Fibroblast of villous mesenchyme (primary cell): ENCODE results near the gene PLPP7. TPM values are rescaled to one million over a fixed set of nuclear protein-coding genes. Genes with fewer than 3 reads are reported as not detected.
A peak's percentile ranks its signal among the peaks of the same experiment; 100 is the strongest.
"Not testable (repeated sequence)": the region's sequence is repeated elsewhere in the genome, so short reads cannot be mapped to it uniquely, and the experiment has no call there.

Experiments
- DNase-seq: peaks from one replicate; pipeline ENCODE4 v3.0.0-alpha.2; 2010; ENCODE audit warnings: low read depth
- H3K4me3 ChIP-seq: 2 replicates; pipeline ENCODE4 v1.5.1; 2011; ENCODE audit warnings: low read depth, mild to moderate bottlenecking, low read length
- CTCF ChIP-seq: IDR thresholded peaks from 2 replicates; pipeline ENCODE4 v1.5.1; 2012; ENCODE audit warnings: low read depth, mild to moderate bottlenecking, low read length; ENCODE audit not compliant: insufficient read depth
- total RNA-seq: library from RNA; depleted of rRNA; stranded (reverse); fragments of >200 nt; gene quantifications from 2 replicates; pipeline ENCODE4 v1.2.3, GENCODE V29; 2012

The PLPP7 gene
- total RNA-seq, 1 donor, result 8.2 TPM

- no peak for TF ChIP-seq CTCF
Measured at GRCh38 chr9:131260751-131261452, 28.6 kb upstream of the PLPP7 start.

GRCh38 chr9:131262327-131263032, 27.0 kb upstream of the PLPP7 start:
- peak; percentile 10 for DNase-seq

More at GRCh38 chr9:131260751-131261452, 28.6 kb upstream of the PLPP7 start:
- no peak overlapping the region for H3K4me3 ChIP-seq
- no peak for DNase-seq

GRCh38 chr9:131263033-131263343, 26.5 kb upstream of the PLPP7 start:
- H3K4me3 ChIP-seq, DNase-seq: not testable (repeated sequence)

More at GRCh38 chr9:131262327-131263032, 27.0 kb upstream of the PLPP7 start:
- H3K4me3 ChIP-seq, result no peak overlapping the region
- no peak for TF ChIP-seq CTCF

- DNase-seq, result no peak
- TF ChIP-seq CTCF, result no peak
Measured at GRCh38 chr9:131263701-131264100, 25.8 kb upstream of the PLPP7 start.

GRCh38 chr9:131264231-131264630, 25.3 kb upstream of the PLPP7 start:
- no peak for TF ChIP-seq CTCF
- H3K4me3 ChIP-seq, result no peak overlapping the region

More at GRCh38 chr9:131263701-131264100, 25.8 kb upstream of the PLPP7 start:
- H3K4me3 ChIP-seq, result no peak overlapping the region

GRCh38 chr9:131266266-131267229, 23.0 kb upstream of the PLPP7 start:
- peak; percentile 13 for DNase-seq

More at GRCh38 chr9:131264231-131264630, 25.3 kb upstream of the PLPP7 start:
- DNase-seq, result no peak

More at GRCh38 chr9:131266266-131267229, 23.0 kb upstream of the PLPP7 start:
- TF ChIP-seq CTCF, result no peak
- no peak overlapping the region for H3K4me3 ChIP-seq
